Activated CD4-positive, alpha-beta T cell treated with anti-CD3 and anti-CD28 coated beads, Interleukin-2, amount 50 U/mL, for 24 hours (primary cell): ENCODE measurements around the gene IFNA10.
"Not testable (repeated sequence)": the region's sequence is repeated elsewhere in the genome, so short reads cannot be mapped to it uniquely, and the experiment has no call there.

Source experiments
- DNase-seq, 2 donors: peaks; one replicate each; pipeline ENCODE4 v3.0.0-alpha.2; 2020; ENCODE audit warnings: low read depth in 1 of 2, low spot score in 1 of 2

Gene IFNA10

GRCh38 chr9:21194867-21195776, 11.8 kb downstream of the IFNA10 start:
- DNase-seq: peak in 1 of 2 donors; percentile 23

- not testable (repeated sequence) for DNase-seq
Measured at GRCh38 chr9:21187487-21187886, 19.5 kb downstream of the IFNA10 start, which contains the start of gene IFNA4. TSS of gene IFNA4 (minus strand) at chr9:21187587. CDS start at chr9:21187531, 56 bp downstream.

- not testable (repeated sequence) for DNase-seq
Measured at GRCh38 chr9:21182810-21183736, 23.9 kb downstream of the IFNA10 start.

DNA sequence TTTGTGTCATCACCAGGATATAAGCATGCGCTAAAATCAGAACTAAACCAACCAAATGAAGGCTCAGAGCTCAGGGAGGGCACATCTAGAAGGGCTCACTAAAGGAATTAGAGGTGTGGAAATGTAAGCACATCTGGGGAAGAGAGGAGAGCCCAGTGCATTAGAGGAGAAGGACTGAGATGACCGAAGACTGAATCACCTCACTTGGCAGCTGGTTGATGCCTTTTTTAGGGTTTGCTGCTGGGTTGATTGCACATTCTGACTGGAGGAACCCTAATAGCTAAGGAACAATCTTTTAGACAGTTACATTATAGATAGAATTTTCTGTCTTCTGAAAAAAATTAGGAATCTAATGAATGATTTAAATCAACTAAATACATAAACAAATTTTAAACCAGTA, 32.3 kb downstream of the IFNA10 start:
- no peak for DNase-seq

GRCh38 chr9:21172156-21172555, 34.8 kb downstream of the IFNA10 start:
- DNase-seq: no peak

- DNase-seq: no peak
Measured at GRCh38 chr9:21171351-21171750, 35.6 kb downstream of the IFNA10 start.

- not testable (repeated sequence) for DNase-seq
Measured at GRCh38 chr9:21166560-21166959, 40.4 kb downstream of the IFNA10 start, which contains the start of gene IFNA21. TSS of gene IFNA21 (minus strand) at chr9:21166660. CDS start at chr9:21166612, 48 bp downstream.

- no peak for DNase-seq
Measured at GRCh38 chr9:21165516-21165915, 41.4 kb downstream of the IFNA10 start.

DNA sequence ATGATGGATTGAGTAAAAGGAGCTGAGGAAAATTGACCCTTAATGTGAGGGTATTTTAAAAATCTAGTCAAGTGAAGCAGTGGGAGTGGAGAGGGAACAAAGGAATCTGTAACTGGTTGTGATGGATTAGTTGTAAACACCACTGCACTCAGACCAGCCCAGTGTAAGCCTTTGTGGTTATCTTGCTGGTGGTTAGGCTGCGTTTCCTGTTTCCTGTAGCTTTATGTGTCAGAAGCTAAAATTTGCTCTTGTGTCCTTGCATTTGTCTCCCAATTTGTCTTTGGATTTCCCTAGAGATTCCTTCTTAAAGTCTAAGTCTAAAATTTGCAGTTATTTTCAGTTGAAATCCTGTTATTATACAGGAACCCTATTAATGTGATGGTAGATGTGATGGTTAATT, 46.8 kb downstream of the IFNA10 start:
- DNase-seq: no peak
